ENCODE results near the gene HOXC9. TPM values are rescaled to one million over a fixed set of nuclear protein-coding genes. Genes with fewer than 3 reads are reported as not detected.

Gene HOXC9
- total and polyA plus RNA-seq, 4 donors, result not detected

- H3K27ac ChIP-seq (ENCODE audit: low read depth in 1 of 2, low read length in 2 of 2), result no peak overlapping the region
- peaks cover 3 to 12% (median 9%) of the 10 kb centered on the region in 4 donors for H3K4me1 ChIP-seq (ENCODE audit: control insufficient read depth in 4 of 4, insufficient read depth in 4 of 4, low read length in 3 of 4)
- H3K9ac ChIP-seq (ENCODE audit: low read depth in 1 of 2, low read length in 2 of 2), result no peak overlapping the region
- no peak for TF ChIP-seq ATF3 (IDR thresholded peaks at IDR 0.05)
- no peak for DNase-seq (ENCODE audit: low spot score)
- H3K27me3 ChIP-seq (ENCODE audit: control insufficient read depth in 4 of 4, insufficient read depth in 4 of 4, low read length in 3 of 4), result peaks cover 6 to 49% (median 23%) of the 10 kb centered on the region in 4 donors
- peak overlapping the region in 1 of 3 donors; percentile 14 for H3K4me3 ChIP-seq (ENCODE audit: low read depth in 1 of 3, low read length in 3 of 3)
- WGBS, result 8% methylated on average over 36 of the region's 36 CpGs
- no peaks in the 10 kb centered on the region for H3K36me3 ChIP-seq (ENCODE audit: control insufficient read depth in 4 of 4, insufficient read depth in 3 of 4, low read depth in 1 of 4, low read length in 3 of 4)
- H3K9me3 ChIP-seq (ENCODE audit: control insufficient read depth in 4 of 4, low read length in 3 of 4), result peaks cover 0 to 5% (median 0%) of the 10 kb centered on the region in 4 donors
These were observed 14.5 kb downstream of the HOXC9 start for GRCh38 chr12:54014377-54015017.

- TF ChIP-seq ZBTB33 (IDR thresholded peaks at IDR 0.05) (no peak), HNF4G (IDR thresholded peaks at IDR 0.05) (no peak), MAX (IDR thresholded peaks at IDR 0.05) (no peak), REST (IDR thresholded peaks at IDR 0.05) (no peak), SP1 (IDR thresholded peaks at IDR 0.05) (no peak), HNF4A (conservative IDR thresholded peaks at IDR 0.05) (no peak), RAD21 (IDR thresholded peaks at IDR 0.05) (no peak), FOXA1 (IDR thresholded peaks at IDR 0.05) (no peak), CTCF (IDR thresholded peaks at IDR 0.05; ENCODE audit: low read depth, low read length, missing input control) (no peak), ATF3 (IDR thresholded peaks at IDR 0.05) (no peak), TAF1 (conservative IDR thresholded peaks at IDR 0.05) (no peak), EGR1 (IDR thresholded peaks at IDR 0.05; ENCODE audit: low read depth in 2 of 2) (no peak), FOXA2 (IDR thresholded peaks at IDR 0.05) (no peak), RXRA (IDR thresholded peaks at IDR 0.05) (no peak)
- Histone ChIP-seq H3K4me1 (ENCODE audit: control insufficient read depth in 4 of 4, insufficient read depth in 4 of 4, low read length in 3 of 4) (peaks cover 3 to 16% (median 11%) of the 10 kb centered on the region in 4 donors), H3K9ac (ENCODE audit: low read depth in 1 of 2, low read length in 2 of 2) (no peak overlapping the region), H3K27me3 (ENCODE audit: control insufficient read depth in 4 of 4, insufficient read depth in 4 of 4, low read length in 3 of 4) (peaks cover 6 to 57% (median 20%) of the 10 kb centered on the region in 4 donors), H3K4me3 (ENCODE audit: low read depth in 1 of 3, low read length in 3 of 3) (no peak overlapping the region), H3K9me3 (ENCODE audit: control insufficient read depth in 4 of 4, low read length in 3 of 4) (peaks cover 0 to 5% (median 0%) of the 10 kb centered on the region in 4 donors), H3K27ac (ENCODE audit: low read depth in 1 of 2, low read length in 2 of 2) (no peak overlapping the region), H3K36me3 (ENCODE audit: control insufficient read depth in 4 of 4, insufficient read depth in 3 of 4, low read depth in 1 of 4, low read length in 3 of 4) (no peaks in the 10 kb centered on the region)
- DNase-seq (ENCODE audit: low spot score), result no peak
- WGBS, result 7% methylated on average over 23 of the region's 23 CpGs
These were observed 15.3 kb downstream of the HOXC9 start for GRCh38 chr12:54015018-54015931.

Measured in liver (tissue), 9 donors.